ENCODE data around the gene CIC. TPM values are rescaled to one million over a fixed set of nuclear protein-coding genes. Genes with fewer than 3 reads are reported as not detected.
"Not testable (repeated sequence)": the region's sequence is repeated elsewhere in the genome, so short reads cannot be mapped to it uniquely, and the experiment has no call there.

CIC gene
- total RNA-seq, 1 donor from 2014 or later, result 57.9 TPM

DNA sequence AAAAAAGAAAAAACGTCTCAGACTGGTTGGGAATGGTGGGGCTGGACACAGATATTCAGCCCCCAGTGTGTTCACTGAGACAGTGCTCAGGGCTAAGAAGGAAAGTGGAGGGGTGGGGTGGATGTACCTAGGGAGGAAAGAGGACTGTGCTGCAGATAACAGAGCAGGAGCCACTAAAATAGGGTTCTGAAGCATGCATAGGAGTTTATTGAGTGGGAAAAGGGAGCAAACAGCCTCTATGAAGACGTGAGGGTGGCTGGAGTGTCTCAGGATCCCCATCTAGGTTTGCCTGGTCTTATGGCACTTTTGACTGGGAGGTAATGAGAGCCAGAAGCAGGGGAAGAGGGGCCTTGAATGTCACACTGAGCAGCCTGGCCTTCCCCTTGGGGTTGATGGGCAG lies 59.8 kb downstream of the CIC start:
- no peak for DNase-seq (ENCODE audit: low spot score)

DNA sequence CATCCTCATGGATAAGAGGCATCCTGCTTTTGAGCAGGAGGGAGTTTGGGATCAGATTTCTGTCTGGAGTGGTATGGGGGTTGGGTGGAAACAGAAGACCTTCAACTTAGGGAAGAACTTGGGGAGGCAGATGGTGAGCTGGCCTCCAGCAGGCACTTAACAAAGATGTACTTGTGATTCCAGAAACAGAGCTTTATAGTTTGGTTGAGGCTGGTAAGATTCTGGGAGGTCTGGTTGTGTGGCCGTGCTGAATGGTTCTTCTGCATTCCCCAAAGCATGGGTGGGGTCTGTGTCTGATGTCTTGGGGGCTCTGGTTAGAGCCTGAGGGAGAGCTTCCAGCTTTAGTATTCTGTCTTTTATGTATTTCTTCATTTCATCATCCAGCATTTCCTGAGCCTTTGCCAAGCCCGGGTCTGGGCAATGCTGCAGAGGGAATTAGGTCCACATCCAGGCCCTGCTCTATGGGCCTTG lies 61.2 kb downstream of the CIC start:
- no peak for DNase-seq (ENCODE audit: low spot score)

DNA sequence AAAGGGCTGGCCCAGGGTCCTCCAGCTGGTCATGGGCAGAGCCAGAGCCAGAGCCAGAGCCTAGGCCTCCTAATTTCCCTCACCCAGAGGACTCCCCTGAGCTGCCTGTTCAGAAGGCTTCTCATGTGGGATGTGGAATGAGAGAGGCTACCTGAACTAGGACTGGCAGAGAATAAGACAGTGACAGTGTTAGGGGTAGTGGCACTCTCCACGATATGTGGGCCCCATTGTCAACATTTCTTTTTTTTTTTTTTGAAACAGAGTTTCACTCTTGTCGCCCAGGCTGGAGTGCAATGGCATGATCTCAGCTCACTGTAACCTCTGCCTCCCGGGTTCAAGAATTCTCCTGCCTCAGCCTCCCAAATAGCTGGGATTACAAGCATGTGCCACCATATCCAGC lies 62.3 kb downstream of the CIC start:
- DNase-seq (ENCODE audit: low spot score), result not testable (repeated sequence)

DNA sequence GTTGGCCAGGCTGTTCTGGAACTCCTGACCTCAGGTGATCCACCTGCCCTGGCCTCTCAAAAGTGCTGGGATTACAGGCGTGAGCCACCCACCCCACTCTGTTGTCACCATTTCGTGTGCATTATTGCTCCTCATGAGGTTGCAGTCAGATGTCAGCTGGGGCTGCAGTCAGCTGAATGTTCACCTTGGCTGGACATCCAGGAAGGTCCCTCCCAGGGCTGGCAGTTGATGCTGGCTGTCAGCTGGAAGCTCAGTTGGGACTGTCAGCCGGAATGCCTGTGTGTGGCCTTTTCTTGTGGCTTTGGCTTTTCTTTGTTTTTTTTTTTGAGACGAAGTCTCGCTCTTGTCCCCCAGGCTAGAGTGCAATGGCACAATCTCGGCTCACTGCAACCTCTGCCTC lies 63.0 kb downstream of the CIC start:
- no peak for DNase-seq (ENCODE audit: low spot score)

DNA sequence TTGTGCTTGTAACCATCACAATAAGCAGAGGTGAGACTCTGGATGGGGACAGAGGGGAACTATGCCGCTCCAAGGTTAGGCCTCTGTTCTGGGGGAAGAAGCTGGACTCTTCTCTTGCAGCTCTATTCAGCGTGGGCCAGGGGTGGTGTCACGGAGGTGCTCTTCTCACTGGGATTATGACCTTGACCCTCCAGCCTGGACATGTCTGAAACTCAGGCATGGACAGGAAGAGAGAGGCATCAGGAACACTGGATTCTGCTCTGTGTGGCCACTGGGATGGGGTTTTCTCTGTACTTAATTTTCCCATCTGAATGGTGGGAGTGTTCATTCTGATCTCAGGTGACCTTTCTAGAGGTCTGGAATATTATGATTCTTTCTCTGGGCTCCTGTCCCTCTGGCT lies 64.0 kb downstream of the CIC start:
- DNase-seq (ENCODE audit: low spot score), result no peak

DNA sequence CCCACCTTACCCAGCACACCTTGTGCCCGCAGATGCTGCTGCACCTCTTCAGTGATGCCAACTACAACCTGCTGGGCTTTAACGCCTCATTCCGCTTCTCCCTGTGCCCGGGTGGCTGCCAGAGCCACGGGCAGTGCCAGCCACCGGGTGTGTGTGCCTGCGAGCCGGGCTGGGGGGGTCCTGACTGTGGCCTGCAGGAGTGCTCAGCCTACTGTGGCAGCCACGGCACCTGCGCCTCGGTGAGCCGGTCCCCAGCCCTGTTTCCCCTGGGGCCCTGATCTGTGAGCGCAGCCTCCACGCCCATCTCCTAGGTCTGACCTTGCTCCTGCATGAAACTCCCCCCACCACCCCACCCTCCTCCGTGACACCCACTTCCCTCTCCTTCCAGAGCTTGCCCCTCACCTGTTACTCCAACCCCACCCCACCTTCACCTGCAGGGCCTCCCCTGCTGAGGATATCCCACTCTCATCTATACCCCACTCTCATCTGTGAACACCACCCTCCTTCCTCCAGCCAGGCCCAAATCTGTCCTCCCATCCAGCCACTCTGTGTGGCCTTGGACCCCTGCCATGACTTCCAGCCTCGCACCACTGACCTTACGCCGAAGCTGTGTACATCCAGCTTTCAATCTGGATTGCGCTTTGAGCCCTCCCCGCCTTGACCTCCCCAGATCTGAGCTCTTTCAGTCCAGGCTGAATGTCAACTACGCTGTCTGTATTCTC lies 65.1 kb downstream of the CIC start:
- DNase-seq (ENCODE audit: low spot score), result no peak

DNA sequence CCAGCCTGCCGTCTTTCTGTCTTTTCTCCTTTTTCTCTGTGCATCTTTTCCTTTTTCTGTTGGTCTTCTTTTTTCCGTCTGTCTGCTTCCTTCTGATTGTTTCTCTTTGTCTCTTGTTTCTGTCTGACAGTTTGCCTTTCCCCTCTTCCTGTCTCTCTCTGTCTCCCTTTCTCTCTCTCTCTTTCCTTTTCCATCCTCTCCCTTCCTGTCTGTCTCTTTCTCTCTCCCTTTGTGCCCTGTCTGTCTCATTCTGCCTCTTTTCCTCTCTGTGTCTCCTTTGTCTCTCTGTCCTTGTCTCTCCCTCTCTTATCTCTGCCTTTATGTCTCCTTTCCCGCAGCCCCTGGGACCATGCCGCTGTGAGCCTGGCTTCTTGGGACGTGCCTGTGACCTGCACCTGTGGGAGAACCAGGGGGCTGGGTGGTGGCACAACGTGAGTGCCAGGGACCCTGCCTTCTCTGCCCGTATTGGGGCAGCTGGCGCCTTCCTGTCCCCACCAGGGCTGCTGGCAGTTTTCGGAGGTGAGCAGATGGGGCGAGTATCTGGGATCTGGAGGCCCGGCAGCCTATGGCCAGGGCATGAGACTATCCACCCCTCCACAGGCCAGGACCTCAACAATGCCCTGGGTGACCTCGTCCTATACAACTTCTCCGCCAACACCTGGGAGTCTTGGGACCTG lies 65.8 kb downstream of the CIC start:
- no peak for DNase-seq (ENCODE audit: low spot score)

DNA sequence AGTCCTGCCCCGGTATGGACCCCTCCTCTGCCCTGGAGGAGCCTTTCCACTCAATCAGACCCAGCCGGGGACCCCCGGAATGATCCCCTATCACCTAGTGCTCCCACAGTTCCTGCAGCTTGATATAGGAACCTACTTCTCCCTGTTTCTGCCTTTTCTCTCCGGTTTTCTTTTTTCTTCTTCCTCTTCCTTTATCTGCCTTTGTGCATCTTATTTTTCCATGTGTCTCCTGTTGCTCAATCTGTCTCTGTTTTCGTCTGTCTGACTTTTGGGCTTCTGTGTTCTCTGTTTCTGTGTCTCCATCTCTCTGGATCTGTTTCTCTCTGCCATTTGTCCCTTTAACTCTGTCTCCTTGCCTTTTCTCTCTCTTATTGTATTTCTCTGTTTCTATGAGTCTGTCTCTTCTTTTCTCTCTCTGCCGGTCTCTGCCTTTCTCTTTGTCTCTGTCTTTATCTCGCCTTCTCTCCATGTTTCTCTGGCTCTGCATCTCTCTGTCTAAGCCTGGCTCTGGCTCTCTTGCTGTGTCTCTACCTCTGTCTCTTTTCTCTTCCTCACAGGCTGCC lies 66.4 kb downstream of the CIC start:
- no peak for DNase-seq (ENCODE audit: low spot score)

DNA sequence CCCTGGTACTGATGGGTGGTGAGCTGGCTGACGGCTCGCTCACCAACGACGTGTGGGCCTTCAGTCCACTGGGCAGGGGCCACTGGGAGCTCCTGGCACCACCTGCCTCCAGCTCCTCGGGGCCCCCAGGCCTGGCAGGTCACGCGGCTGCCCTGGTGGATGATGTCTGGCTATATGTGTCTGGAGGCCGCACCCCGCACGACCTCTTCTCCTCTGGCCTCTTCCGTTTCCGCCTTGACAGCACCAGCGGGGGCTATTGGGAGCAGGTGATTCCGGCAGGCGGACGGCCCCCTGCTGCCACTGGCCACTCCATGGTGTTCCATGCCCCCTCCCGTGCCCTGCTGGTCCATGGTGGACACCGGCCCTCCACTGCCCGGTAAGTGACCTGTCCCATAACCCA lies 66.9 kb downstream of the CIC start:
- no peak for DNase-seq (ENCODE audit: low spot score)

DNA sequence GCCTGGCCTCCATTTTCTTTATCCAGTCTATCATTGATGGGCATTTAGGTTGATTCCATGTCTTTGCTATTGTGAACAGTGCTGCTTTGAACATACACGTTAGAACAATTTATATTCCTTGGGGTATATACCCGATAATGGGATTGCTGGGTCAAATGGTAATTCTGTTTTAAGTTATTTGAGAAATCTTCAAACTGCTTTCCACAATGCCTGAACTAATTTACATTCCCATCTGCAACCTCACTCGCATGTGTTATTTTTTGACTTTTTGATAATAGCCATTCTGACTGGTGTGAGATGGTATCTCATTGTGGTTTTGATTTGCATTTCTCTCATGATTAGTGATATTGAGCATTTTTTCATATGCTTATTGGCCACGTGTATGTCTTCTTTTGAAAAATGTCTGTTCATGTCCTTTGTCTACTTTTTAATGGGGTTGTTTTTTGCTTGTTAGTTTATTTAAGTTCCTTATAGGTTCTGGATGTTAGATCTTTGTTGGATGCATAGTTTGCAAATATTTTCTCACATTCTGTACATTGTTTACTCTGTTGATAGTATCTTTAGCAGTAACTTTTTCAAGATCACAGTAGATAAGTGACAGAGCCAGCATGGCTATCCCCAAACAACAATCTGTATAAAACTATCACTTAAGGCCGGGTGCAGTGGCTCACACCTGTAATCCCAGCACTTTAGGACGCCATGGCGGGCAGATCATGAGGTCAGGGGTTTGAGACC lies 70.2 kb downstream of the CIC start:
- DNase-seq (ENCODE audit: low spot score), result not testable (repeated sequence)

DNA sequence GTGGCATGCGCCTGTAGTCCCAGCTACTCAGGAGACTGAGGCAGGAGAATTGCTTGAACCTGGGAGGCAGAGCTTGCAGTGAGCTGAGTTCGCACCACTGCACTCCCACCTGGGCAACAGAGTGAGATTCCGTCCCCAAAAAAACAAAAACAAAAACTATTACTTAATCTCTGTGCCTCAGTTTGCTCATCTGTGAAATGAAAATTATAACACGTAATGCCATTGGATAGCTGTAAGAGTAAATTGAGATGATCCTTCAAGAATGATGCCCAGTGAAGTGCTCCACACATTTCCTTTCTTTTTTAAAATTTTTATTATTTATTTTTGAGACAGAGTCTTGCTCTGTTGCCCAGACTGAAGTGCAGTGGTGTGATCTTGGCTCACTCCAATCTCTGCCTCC lies 70.9 kb downstream of the CIC start:
- DNase-seq (ENCODE audit: low spot score), result not testable (repeated sequence)

DNA sequence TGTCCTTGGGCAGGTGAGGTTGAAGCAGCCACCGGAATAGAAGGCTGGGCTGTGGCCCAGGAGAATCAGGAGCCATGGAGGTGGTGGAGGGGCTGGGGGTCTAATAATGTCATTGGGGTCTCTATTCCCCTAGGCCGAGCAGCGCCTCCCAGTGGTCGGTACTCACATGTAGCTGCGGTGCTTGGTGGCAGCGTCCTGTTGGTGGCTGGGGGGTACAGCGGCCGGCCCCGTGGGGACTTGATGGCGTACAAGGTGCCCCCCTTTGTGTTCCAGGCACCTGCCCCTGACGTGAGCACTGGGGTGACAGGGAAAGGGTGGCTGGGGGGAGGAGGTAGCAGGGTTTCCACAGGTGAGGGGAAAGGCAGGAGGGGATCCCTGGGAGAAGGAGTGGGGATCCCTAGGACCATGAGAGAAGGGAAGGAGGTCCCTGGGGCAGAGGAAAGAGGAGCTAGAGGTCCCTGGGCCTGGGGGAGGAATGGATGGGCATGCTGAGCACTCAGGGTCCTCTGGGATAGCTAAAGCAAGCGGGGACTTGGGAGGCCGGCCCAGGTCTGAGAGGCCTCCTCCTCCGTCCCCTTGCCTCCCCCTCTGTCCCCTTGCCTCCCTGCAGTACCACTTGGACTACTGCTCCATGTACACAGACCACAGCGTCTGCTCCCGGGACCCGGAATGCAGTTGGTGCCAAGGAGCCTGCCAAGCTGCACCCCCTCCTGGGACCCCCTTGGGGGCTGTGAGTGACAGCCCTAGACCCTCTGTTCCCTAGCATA lies 74.5 kb downstream of the CIC start:
- no peak for DNase-seq (ENCODE audit: low spot score)

DNA sequence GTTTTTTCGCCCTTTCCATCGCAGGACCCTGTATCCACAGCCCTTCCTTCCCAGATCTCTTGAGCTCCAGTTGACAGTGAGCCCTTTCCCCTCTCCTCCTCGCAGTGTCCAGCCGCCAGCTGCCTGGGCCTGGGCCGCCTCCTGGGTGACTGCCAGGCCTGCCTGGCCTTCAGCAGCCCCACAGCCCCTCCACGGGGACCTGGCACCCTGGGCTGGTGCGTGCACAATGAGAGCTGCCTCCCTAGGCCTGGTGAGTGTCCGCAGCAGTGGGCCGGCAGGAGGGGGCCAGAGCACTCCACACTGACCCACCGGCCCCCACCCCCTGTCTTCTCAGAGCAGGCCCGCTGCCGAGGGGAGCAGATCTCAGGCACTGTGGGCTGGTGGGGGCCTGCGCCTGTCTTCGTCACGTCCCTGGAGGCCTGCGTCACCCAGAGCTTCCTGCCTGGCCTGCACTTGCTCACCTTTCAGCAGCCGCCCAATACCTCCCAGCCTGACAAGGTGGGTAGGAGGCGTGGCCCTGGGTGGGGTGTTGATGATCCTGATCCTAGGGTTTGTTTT lies 75.4 kb downstream of the CIC start:
- no peak for DNase-seq (ENCODE audit: low spot score)

Other genes starting within 250 kb of the CIC start
- gene GRIK5, start 199.0 kb upstream of the CIC start, total RNA-seq, result 0.80 TPM
- 8.9 TPM for gene ZNF574, start 193.1 kb upstream of the CIC start, total RNA-seq
- 2.7 TPM for gene POU2F2, start 136.8 kb upstream of the CIC start, total RNA-seq
- 12.4 TPM for gene DEDD2, start 51.6 kb upstream of the CIC start, total RNA-seq
- 8.1 TPM for gene ZNF526, start 48.9 kb upstream of the CIC start, total RNA-seq
- gene GSK3A, start 26.6 kb upstream of the CIC start, total RNA-seq, result 36.0 TPM
- gene ERF, start 14.1 kb upstream of the CIC start, total RNA-seq, result 55.5 TPM
- not detected for gene PRR19, start 32.9 kb downstream of the CIC start, total RNA-seq
- gene PAFAH1B3, start 33.4 kb downstream of the CIC start, total RNA-seq, result 5.2 TPM
- gene TMEM145, start 44.1 kb downstream of the CIC start, total RNA-seq, result not detected
- 25.8 TPM for gene MEGF8, start 56.4 kb downstream of the CIC start, total RNA-seq
- 2.2 TPM for gene CNFN, start 121.0 kb downstream of the CIC start, total RNA-seq
- 1,893 TPM for gene LIPE, start 158.1 kb downstream of the CIC start, total RNA-seq
- gene CXCL17, start 173.7 kb downstream of the CIC start, total RNA-seq, result not detected

All from mesenteric fat pad (tissue), 1 donor.